Spleen (tissue), 7 donors: ENCODE measurements around the gene STKLD1.

Source experiments
- POLR2A ChIP-seq, 3 donors: fragments of 450-650 bp; IDR thresholded peaks; one replicate each; pipeline ENCODE4 v1.5.1; 2017; ENCODE audit warnings: antibody characterized with exemption in 3 of 3, mild to moderate bottlenecking in 1 of 3
- POLR2AphosphoS5 ChIP-seq, 3 donors: sonication (generic); formaldehyde crosslinking; IDR thresholded peaks; one replicate each; pipeline ENCODE4 v1.5.1; 2017; ENCODE audit warnings: antibody characterized with exemption in 3 of 3
- TF ChIP-seq, protein P1 (sequence below), 11 experiments: fragments of 200-600 bp in 7 of 11; fragments of 450-650 bp in 4 of 11; sonication (generic) in 4 of 11; IDR thresholded peaks in 8 of 11; conservative IDR thresholded peaks in 3 of 11; 1 replicate in 7 of 11; 2 replicates in 4 of 11; pipeline versions ENCODE4 v1.4.0 to v1.8.0; 2016 to 2021; ENCODE audit warnings: antibody characterized with exemption in 11 of 11, inconsistent platforms in 4 of 11, mild to moderate bottlenecking in 1 of 11
- donor health status: DM: no; HTN: no; CAD: no; lungs with moderate emphysema.
- donor health status: DM: no; HTN: no; CAD: no.
- donor health status: DM: no; HTN: no; CAD: no.

GRCh38 chr9:133448487-133448972 is 72.4 kb downstream of the STKLD1 start:
- TF ChIP-seq POLR2AphosphoS5 (IDR thresholded peaks at IDR 0.05) (no peak), POLR2A (IDR thresholded peaks at IDR 0.05) (no peak)
- TF ChIP-seq, protein P1, sequence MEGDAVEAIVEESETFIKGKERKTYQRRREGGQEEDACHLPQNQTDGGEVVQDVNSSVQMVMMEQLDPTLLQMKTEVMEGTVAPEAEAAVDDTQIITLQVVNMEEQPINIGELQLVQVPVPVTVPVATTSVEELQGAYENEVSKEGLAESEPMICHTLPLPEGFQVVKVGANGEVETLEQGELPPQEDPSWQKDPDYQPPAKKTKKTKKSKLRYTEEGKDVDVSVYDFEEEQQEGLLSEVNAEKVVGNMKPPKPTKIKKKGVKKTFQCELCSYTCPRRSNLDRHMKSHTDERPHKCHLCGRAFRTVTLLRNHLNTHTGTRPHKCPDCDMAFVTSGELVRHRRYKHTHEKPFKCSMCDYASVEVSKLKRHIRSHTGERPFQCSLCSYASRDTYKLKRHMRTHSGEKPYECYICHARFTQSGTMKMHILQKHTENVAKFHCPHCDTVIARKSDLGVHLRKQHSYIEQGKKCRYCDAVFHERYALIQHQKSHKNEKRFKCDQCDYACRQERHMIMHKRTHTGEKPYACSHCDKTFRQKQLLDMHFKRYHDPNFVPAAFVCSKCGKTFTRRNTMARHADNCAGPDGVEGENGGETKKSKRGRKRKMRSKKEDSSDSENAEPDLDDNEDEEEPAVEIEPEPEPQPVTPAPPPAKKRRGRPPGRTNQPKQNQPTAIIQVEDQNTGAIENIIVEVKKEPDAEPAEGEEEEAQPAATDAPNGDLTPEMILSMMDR (IDR thresholded peaks at IDR 0.05 in 8 of 11, conservative IDR thresholded peaks at IDR 0.05 in 3 of 11) = no peak
